Testis (tissue), 2 donors: ENCODE data around the gene EIPR1.

Experiments
- CTCF ChIP-seq, 3 experiments: fragments of 450-650 bp in 2 of 3; fragments of 200-600 bp in 1 of 3; sonication (generic) in 1 of 3; IDR thresholded peaks; one replicate each; pipeline ENCODE4 v1.5.1; 2016 to 2019; ENCODE audit warnings: antibody characterized with exemption in 3 of 3, mild to moderate bottlenecking in 2 of 3, moderate library complexity in 1 of 3
- POLR2A ChIP-seq: fragments of 450-650 bp; IDR thresholded peaks from one replicate; pipeline ENCODE4 v1.6.1; 2017; ENCODE audit warnings: antibody characterized with exemption, mild to moderate bottlenecking, moderate library complexity

- TF ChIP-seq CTCF (IDR thresholded peaks at IDR 0.05) (no peak), POLR2A (no peak)
These were observed 21.6 kb downstream of the EIPR1 start for GRCh38 chr2:3355951-3356569.
